Smooth muscle cell of the brain vasculature (primary cell): ENCODE measurements around the gene PTX3.

Experiments
- DNase-seq: peaks from one replicate; pipeline ENCODE4 v3.0.0-alpha.2; 2012; ENCODE audit warnings: low read depth, low spot score

PTX3 gene

DNA sequence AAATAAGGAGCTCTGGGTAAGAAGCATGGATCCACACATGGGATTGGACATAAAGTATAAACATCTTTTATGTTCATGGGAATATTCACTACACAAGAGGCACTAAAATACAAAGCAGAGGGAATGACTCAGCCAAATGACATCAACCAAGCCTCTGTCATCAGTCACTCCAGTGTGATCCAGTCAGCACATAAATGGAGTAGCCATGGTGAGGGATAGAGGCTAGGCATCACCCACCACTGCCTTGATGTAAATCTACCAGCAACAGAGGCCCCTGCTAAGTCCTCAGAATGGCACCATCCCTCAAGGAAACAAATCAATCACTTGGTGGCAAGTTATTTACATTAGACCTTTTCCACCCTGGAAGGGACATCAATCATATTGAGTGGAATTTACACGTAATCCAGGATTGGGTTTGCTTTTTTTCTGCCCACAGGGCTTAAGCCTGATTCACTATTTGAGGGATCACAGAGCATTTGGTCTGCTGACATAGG lies 39.3 kb downstream of the PTX3 start:
- no peak for DNase-seq

GRCh38 chr3:157477441-157477840 lies 40.8 kb downstream of the PTX3 start:
- DNase-seq, result no peak

- no peak for DNase-seq
Observed at GRCh38 chr3:157479464-157480243, 43.0 kb downstream of the PTX3 start.

DNA sequence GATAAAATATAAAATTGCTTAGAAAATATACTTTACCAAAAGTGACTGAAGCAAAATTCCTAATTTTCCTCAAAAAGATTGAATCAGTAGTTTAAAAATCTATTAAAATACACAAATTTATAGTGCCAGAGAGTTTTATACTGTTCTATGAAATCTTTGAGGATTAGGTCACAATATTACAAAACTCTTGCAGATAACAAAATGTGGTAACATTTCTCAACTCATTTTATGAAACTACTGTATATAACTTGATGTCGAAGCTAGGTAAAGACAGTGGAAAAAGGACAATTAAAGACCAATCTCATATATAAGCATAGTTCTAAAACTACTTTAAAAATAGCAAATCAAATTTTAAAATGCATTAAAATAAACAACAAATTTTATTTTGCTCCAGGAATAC lies 50.7 kb downstream of the PTX3 start:
- DNase-seq, result no peak

DNA sequence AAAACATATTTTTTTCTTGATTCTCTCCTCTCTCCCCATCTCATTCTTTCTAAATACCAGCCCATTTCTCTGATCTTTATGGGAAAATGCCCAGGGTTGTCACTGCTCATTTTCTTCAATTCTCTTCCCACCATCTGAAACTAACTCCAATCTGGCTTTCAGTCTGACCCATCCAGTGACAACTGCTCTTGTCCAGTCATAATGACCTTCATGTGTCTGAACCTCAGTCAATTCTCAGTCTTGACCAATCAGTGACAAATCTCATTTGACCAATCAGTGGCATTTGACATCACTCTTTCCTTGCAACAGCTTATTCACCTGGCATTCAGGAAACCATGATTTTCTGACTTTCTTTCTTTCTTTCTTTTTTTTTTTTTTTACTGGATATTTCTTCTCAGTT lies 51.5 kb downstream of the PTX3 start:
- DNase-seq, result no peak

DNA sequence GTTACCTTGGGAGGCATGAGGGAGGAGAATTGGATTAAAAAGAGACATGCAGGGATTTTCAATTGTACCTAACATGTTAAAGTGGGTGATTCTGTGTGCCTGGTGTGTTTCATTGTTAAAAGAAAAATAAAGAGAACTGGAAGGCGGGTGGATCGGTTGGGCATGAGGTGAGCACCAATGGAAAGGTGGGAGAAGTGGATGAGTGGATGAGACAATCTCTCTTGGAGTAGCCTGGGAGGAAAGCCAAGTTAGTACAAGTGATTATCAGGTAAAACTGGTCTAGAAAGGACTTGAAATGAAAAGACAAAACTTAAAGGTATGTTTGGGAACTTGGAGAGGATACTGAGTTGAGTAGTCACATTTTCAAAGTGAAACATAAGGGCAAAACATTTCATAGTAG lies 54.5 kb downstream of the PTX3 start:
- DNase-seq, result no peak
